ENCODE data around the gene RWDD1.

Gene RWDD1

GRCh38 chr6:116530436-116530835 lies 40.9 kb upstream of the RWDD1 start:
- Histone ChIP-seq H3K27me3 (ENCODE audit: control insufficient read depth, low read length) (peaks cover 35% of the 10 kb centered on the region), H3K4me1 (ENCODE audit: control insufficient read depth, low read length) (no peaks in the 10 kb centered on the region), H3K9me2 (replicated peaks; ENCODE audit: control insufficient read depth, low read length) (no peaks in the 10 kb centered on the region), H3F3A (ENCODE audit: control insufficient read depth, insufficient read depth) (no peaks in the 10 kb centered on the region), H3K27ac (ENCODE audit: low read depth, low read length) (no peak overlapping the region), H3K4me3 (ENCODE audit: low read length) (no peak overlapping the region), H3K36me3 (ENCODE audit: control insufficient read depth, low read length) (no peaks in the 10 kb centered on the region), H3K9me3 (ENCODE audit: control insufficient read depth, insufficient read depth, low read length) (no peaks in the 10 kb centered on the region), H3K79me2 (ENCODE audit: control insufficient read depth, low read length) (no peaks in the 10 kb centered on the region), H4K20me1 (ENCODE audit: control insufficient read depth, insufficient read depth, low read depth, low read length) (no peaks in the 10 kb centered on the region), H3K4me2 (ENCODE audit: low read length) (no peak overlapping the region)
- no peak for TF ChIP-seq EZH2phosphoT487 (IDR thresholded peaks at IDR 0.05; ENCODE audit: borderline replicate concordance, low read length)
- TF ChIP-seq CTCF (IDR thresholded peaks at IDR 0.05; ENCODE audit: low read depth, low read length, poor library complexity, severe bottlenecking), result no peak

- Histone ChIP-seq H3F3A (ENCODE audit: control insufficient read depth, insufficient read depth) (no peaks in the 10 kb centered on the region), H3K27me3 (ENCODE audit: control insufficient read depth, low read length) (peaks cover 36% of the 10 kb centered on the region), H3K79me2 (ENCODE audit: control insufficient read depth, low read length) (no peaks in the 10 kb centered on the region), H3K9me3 (ENCODE audit: control insufficient read depth, insufficient read depth, low read length) (no peaks in the 10 kb centered on the region), H3K4me3 (ENCODE audit: low read length) (no peak overlapping the region), H3K9me2 (replicated peaks; ENCODE audit: control insufficient read depth, low read length) (no peaks in the 10 kb centered on the region), H3K27ac (ENCODE audit: low read depth, low read length) (no peak overlapping the region), H3K4me1 (ENCODE audit: control insufficient read depth, low read length) (no peaks in the 10 kb centered on the region), H3K4me2 (ENCODE audit: low read length) (no peak overlapping the region), H4K20me1 (ENCODE audit: control insufficient read depth, insufficient read depth, low read depth, low read length) (no peaks in the 10 kb centered on the region), H3K36me3 (ENCODE audit: control insufficient read depth, low read length) (no peaks in the 10 kb centered on the region)
- peak; percentile 78 for TF ChIP-seq CTCF (IDR thresholded peaks at IDR 0.05; ENCODE audit: low read depth, low read length, poor library complexity, severe bottlenecking)
- TF ChIP-seq EZH2phosphoT487 (IDR thresholded peaks at IDR 0.05; ENCODE audit: borderline replicate concordance, low read length), result no peak
Observed at GRCh38 chr6:116531675-116532570, 39.4 kb upstream of the RWDD1 start.

- TF ChIP-seq EZH2phosphoT487 (IDR thresholded peaks at IDR 0.05; ENCODE audit: borderline replicate concordance, low read length) (no peak), CTCF (IDR thresholded peaks at IDR 0.05; ENCODE audit: low read depth, low read length, poor library complexity, severe bottlenecking) (no peak)
- Histone ChIP-seq H3K27ac (ENCODE audit: low read depth, low read length) (no peak overlapping the region), H3K36me3 (ENCODE audit: control insufficient read depth, low read length) (no peaks in the 10 kb centered on the region)
Observed at GRCh38 chr6:116533233-116533957, 37.9 kb upstream of the RWDD1 start.

More at GRCh38 chr6:116533233-116533957, 37.9 kb upstream of the RWDD1 start:
- no peak overlapping the region for H3K4me2 ChIP-seq (ENCODE audit: low read length)
- no peaks in the 10 kb centered on the region for H4K20me1 ChIP-seq (ENCODE audit: control insufficient read depth, insufficient read depth, low read depth, low read length)
- H3F3A ChIP-seq (ENCODE audit: control insufficient read depth, insufficient read depth), result no peaks in the 10 kb centered on the region
- peaks cover 36% of the 10 kb centered on the region for H3K27me3 ChIP-seq (ENCODE audit: control insufficient read depth, low read length)
- H3K4me1 ChIP-seq (ENCODE audit: control insufficient read depth, low read length), result no peaks in the 10 kb centered on the region
- no peaks in the 10 kb centered on the region for H3K9me2 ChIP-seq (replicated peaks; ENCODE audit: control insufficient read depth, low read length)
- H3K79me2 ChIP-seq (ENCODE audit: control insufficient read depth, low read length), result no peaks in the 10 kb centered on the region
- no peaks in the 10 kb centered on the region for H3K9me3 ChIP-seq (ENCODE audit: control insufficient read depth, insufficient read depth, low read length)
- no peak overlapping the region for H3K4me3 ChIP-seq (ENCODE audit: low read length)
